ENCODE data around the gene TSEN2.

TSEN2 gene

DNA sequence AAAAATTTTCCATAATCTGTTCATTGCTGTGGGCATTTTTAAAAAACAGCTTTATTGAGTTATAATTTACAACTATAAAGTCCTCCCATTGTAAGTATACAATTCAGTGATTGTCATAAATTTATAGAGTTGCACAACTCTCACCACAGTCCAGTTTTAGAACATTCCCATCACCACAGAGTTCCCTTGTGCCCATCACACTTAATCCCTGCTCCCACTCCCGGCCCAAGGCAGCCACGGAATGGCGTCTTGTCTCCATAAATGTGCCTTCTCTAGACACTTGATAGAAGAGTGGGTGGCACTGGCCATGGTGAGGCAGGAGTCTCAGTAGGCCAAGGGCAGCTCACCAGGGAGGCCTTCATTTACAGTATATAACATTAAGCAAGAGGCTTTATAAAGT is 6.3 kb downstream of the TSEN2 start:
- Histone ChIP-seq H3K4me3 (ENCODE audit: low read depth in 1 of 5, low read length in 5 of 5) (no peak overlapping the region), H3K36me3 (ENCODE audit: control insufficient read depth in 5 of 5, insufficient read depth in 5 of 5, low read length in 5 of 5) (peaks cover 14 to 37% (median 20%) of the 10 kb centered on the region in 5 donors), H3K4me1 (ENCODE audit: control insufficient read depth in 5 of 5, insufficient read depth in 5 of 5, low read length in 5 of 5) (peaks cover 0 to 1% (median 0%) of the 10 kb centered on the region in 5 donors), H3K9ac (ENCODE audit: low read length in 5 of 5) (no peak overlapping the region), H3K9me3 (ENCODE audit: control insufficient read depth in 5 of 5, low read length in 5 of 5) (no peaks in the 10 kb centered on the region), H3K27me3 (ENCODE audit: control insufficient read depth in 5 of 5, insufficient read depth in 4 of 5, low read length in 5 of 5) (no peaks in the 10 kb centered on the region), H3K27ac (ENCODE audit: low read depth, low read length) (no peak overlapping the region)

DNA sequence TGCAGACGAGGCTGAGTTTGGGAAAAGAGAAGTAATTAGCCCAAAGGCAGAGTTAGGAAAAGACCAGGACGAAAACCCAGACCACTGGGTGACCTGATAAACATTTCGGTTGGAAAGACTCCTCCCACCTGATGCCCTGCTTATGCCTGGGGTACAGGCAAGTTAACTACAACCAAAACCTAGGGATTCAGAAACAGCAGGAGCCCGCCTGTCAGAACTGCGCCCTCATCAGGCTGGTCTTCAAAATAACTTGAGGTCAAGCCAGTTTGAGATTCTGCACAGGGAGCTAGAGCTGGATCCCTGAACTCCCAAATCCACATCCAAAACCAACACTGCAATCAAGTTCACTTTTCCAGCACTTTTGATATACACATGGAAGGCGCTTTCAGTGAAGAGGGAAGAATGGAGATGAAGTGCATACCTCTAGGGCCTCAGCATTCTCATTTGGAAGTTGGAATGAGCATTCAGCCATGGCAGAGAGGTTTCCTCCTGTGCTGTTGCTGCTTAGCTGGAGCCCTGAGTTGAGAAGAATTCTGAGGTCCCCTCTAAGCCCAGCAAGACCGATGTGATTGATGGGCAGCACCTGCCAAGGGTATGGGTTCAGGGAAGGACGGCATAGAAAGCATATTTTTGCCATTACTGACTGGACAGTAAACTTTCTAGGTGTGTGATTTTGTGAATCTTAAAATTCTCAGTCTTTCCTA is 11.6 kb downstream of the TSEN2 start:
- Histone ChIP-seq H3K27ac (ENCODE audit: low read depth, low read length) (no peak overlapping the region), H3K4me1 (ENCODE audit: control insufficient read depth in 5 of 5, insufficient read depth in 5 of 5, low read length in 5 of 5) (no peaks in the 10 kb centered on the region), H3K9me3 (ENCODE audit: control insufficient read depth in 5 of 5, low read length in 5 of 5) (no peaks in the 10 kb centered on the region), H3K36me3 (ENCODE audit: control insufficient read depth in 5 of 5, insufficient read depth in 5 of 5, low read length in 5 of 5) (peaks cover 17 to 73% (median 54%) of the 10 kb centered on the region in 5 donors), H3K9ac (ENCODE audit: low read length in 5 of 5) (no peak overlapping the region), H3K27me3 (ENCODE audit: control insufficient read depth in 5 of 5, insufficient read depth in 4 of 5, low read length in 5 of 5) (no peaks in the 10 kb centered on the region), H3K4me3 (ENCODE audit: low read depth in 1 of 5, low read length in 5 of 5) (no peak overlapping the region)

DNA sequence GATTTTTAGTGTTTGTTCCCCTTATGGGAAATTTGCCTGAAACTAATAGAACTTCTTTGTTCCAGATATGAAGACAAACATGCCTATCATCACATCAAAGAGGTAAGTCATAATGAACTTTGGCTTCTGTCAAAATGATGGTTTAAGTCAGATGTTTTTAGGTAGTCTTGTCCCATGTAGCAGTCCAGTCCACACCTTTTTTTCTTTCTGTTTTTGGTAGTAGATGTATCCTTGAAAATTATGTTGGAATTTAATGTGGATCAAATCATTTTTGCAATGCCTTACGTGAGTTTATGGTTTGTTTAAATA is 12.1 kb downstream of the TSEN2 start:
- Histone ChIP-seq H3K27me3 (ENCODE audit: control insufficient read depth in 5 of 5, insufficient read depth in 4 of 5, low read length in 5 of 5) (no peaks in the 10 kb centered on the region), H3K4me1 (ENCODE audit: control insufficient read depth in 5 of 5, insufficient read depth in 5 of 5, low read length in 5 of 5) (no peaks in the 10 kb centered on the region), H3K9ac (ENCODE audit: low read length in 5 of 5) (no peak overlapping the region), H3K36me3 (ENCODE audit: control insufficient read depth in 5 of 5, insufficient read depth in 5 of 5, low read length in 5 of 5) (peaks cover 17 to 75% (median 54%) of the 10 kb centered on the region in 5 donors), H3K9me3 (ENCODE audit: control insufficient read depth in 5 of 5, low read length in 5 of 5) (no peaks in the 10 kb centered on the region), H3K4me3 (ENCODE audit: low read depth in 1 of 5, low read length in 5 of 5) (no peak overlapping the region), H3K27ac (ENCODE audit: low read depth, low read length) (no peak overlapping the region)

DNA sequence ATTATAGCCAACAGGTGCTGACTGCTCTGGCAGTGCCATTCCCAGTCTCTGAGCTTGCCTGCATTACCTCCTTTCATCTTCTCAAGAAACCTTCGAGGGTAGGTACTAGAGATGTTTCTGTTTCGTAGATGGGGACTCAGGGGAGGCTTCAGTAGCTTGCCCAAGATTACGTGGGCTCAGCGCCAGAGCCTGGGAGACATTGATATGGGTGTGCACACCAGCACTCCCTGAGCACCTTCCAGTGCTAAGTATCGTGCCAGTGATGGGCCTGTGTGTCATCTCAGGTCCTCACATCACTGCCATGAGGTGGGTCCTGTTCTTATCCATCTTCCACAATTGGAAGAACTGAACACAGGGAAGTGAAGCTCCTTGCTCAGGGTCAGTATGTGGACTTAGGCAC is 15.2 kb downstream of the TSEN2 start:
- no peaks in the 10 kb centered on the region for H3K4me1 ChIP-seq (ENCODE audit: control insufficient read depth in 5 of 5, insufficient read depth in 5 of 5, low read length in 5 of 5)
- no peak overlapping the region for H3K4me3 ChIP-seq (ENCODE audit: low read depth in 1 of 5, low read length in 5 of 5)
- H3K9ac ChIP-seq (ENCODE audit: low read length in 5 of 5), result no peak overlapping the region
- H3K27ac ChIP-seq (ENCODE audit: low read depth, low read length), result no peak overlapping the region
- no peaks in the 10 kb centered on the region for H3K27me3 ChIP-seq (ENCODE audit: control insufficient read depth in 5 of 5, insufficient read depth in 4 of 5, low read length in 5 of 5)
- H3K9me3 ChIP-seq (ENCODE audit: control insufficient read depth in 5 of 5, low read length in 5 of 5), result no peaks in the 10 kb centered on the region
- H3K36me3 ChIP-seq (ENCODE audit: control insufficient read depth in 5 of 5, insufficient read depth in 5 of 5, low read length in 5 of 5), result peaks cover 6 to 78% (median 58%) of the 10 kb centered on the region in 5 donors

DNA sequence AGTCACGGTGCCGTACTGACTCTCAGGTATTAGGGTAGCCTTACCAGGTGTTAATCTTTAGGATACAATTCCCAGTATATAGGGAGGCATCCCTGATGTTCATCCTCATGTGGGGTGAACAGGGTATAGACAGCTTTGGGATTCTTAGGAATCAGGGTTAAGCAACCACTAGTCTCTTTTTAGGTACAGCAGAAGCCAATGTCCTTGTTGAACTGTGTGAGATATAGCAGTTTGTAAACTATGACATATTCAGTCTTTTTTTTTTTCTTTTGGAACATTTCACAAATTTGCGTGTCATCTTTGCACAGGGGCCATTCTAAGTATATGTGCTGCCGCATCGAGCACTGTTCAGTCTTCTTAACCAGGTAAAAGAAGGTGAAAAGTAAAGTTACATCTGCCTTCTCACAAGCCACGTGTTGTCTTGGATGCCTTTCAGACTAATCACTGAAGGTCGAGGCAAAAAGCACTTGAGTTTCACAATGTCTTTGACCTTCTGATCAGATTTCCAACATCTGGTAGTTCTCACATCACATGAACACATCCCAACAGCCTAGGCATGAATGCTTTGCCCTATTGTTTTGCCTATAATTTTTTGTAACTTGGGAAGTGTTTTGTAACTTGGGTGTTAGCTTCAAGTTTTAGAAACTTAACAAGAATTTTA is 17.2 kb downstream of the TSEN2 start:
- H3K27ac ChIP-seq (ENCODE audit: low read depth, low read length), result no peak overlapping the region
- H3K9ac ChIP-seq (ENCODE audit: low read length in 5 of 5), result no peak overlapping the region
- no peak overlapping the region for H3K4me3 ChIP-seq (ENCODE audit: low read depth in 1 of 5, low read length in 5 of 5)
- peaks cover 3 to 74% (median 58%) of the 10 kb centered on the region in 5 donors for H3K36me3 ChIP-seq (ENCODE audit: control insufficient read depth in 5 of 5, insufficient read depth in 5 of 5, low read length in 5 of 5)
- H3K27me3 ChIP-seq (ENCODE audit: control insufficient read depth in 5 of 5, insufficient read depth in 4 of 5, low read length in 5 of 5), result no peaks in the 10 kb centered on the region
- H3K9me3 ChIP-seq (ENCODE audit: control insufficient read depth in 5 of 5, low read length in 5 of 5), result no peaks in the 10 kb centered on the region
- no peaks in the 10 kb centered on the region for H3K4me1 ChIP-seq (ENCODE audit: control insufficient read depth in 5 of 5, insufficient read depth in 5 of 5, low read length in 5 of 5)

DNA sequence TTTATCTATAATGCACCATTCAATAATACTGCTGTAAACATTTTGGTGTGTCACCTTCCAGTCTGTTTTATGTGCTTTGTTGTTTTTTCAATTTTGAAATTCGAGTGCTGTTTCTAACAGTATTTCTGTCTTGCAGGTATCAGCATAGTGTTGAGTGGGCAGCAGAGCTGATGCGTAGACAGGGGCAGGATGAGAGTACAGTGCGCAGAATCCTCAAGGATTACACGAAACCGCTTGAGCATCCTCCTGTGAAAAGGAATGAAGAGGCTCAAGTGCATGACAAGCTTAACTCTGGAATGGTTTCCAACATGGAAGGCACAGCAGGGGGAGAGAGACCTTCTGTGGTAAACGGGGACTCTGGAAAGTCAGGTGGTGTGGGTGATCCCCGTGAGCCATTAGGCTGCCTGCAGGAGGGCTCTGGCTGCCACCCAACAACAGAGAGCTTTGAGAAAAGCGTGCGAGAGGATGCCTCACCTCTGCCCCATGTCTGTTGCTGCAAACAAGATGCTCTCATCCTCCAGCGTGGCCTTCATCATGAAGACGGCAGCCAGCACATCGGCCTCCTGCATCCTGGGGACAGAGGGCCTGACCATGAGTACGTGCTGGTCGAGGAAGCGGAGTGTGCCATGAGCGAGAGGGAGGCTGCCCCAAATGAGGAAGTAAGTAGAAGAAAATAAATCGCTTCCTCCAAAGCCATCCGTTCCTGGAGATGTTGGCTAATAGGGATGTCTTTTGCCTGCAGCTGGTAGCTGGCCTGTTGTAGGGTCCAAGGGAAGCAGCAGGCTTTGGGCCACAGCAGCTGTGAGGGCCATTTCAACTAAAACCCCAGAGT is 19.1 kb downstream of the TSEN2 start:
- H3K4me1 ChIP-seq (ENCODE audit: control insufficient read depth in 5 of 5, insufficient read depth in 5 of 5, low read length in 5 of 5), result peaks cover 0 to 4% (median 0%) of the 10 kb centered on the region in 5 donors
- no peak overlapping the region for H3K9ac ChIP-seq (ENCODE audit: low read length in 5 of 5)
- peaks cover 2 to 62% (median 51%) of the 10 kb centered on the region in 5 donors for H3K36me3 ChIP-seq (ENCODE audit: control insufficient read depth in 5 of 5, insufficient read depth in 5 of 5, low read length in 5 of 5)
- H3K27me3 ChIP-seq (ENCODE audit: control insufficient read depth in 5 of 5, insufficient read depth in 4 of 5, low read length in 5 of 5), result no peaks in the 10 kb centered on the region
- H3K9me3 ChIP-seq (ENCODE audit: control insufficient read depth in 5 of 5, low read length in 5 of 5), result no peaks in the 10 kb centered on the region
- no peak overlapping the region for H3K27ac ChIP-seq (ENCODE audit: low read depth, low read length)
- H3K4me3 ChIP-seq (ENCODE audit: low read depth in 1 of 5, low read length in 5 of 5), result no peak overlapping the region

DNA sequence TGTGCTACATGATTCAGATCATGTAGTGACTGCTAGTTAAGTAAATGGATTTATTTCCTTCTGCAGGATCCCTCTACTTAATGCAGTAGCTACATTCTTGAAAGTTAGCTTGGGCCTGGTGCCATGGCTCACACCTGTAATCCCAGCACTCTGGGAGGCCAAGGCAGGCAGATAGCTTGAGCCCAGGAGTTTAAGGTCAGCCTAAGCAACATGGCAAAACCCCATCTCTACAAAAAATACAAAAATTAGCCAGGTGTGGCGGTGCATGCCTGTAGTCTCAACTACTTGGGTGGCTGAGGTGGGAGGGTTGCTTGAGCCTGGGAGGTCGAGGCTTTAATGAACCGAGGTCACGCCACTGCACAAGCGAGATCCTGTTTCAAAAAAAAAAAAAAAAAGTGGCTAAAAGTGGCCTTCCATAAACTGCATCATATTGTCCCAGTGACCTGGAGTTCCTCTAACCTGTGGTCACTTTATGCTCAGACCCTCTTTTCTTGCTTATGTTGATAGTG is 22.0 kb downstream of the TSEN2 start:
- Histone ChIP-seq H3K9me3 (ENCODE audit: control insufficient read depth in 5 of 5, low read length in 5 of 5) (no peaks in the 10 kb centered on the region), H3K36me3 (ENCODE audit: control insufficient read depth in 5 of 5, insufficient read depth in 5 of 5, low read length in 5 of 5) (peaks cover 2 to 45% (median 34%) of the 10 kb centered on the region in 5 donors), H3K4me1 (ENCODE audit: control insufficient read depth in 5 of 5, insufficient read depth in 5 of 5, low read length in 5 of 5) (peaks cover 0 to 4% (median 0%) of the 10 kb centered on the region in 5 donors), H3K9ac (ENCODE audit: low read length in 5 of 5) (no peak overlapping the region), H3K4me3 (ENCODE audit: low read depth in 1 of 5, low read length in 5 of 5) (no peak overlapping the region), H3K27ac (ENCODE audit: low read depth, low read length) (no peak overlapping the region), H3K27me3 (ENCODE audit: control insufficient read depth in 5 of 5, insufficient read depth in 4 of 5, low read length in 5 of 5) (no peaks in the 10 kb centered on the region)

DNA sequence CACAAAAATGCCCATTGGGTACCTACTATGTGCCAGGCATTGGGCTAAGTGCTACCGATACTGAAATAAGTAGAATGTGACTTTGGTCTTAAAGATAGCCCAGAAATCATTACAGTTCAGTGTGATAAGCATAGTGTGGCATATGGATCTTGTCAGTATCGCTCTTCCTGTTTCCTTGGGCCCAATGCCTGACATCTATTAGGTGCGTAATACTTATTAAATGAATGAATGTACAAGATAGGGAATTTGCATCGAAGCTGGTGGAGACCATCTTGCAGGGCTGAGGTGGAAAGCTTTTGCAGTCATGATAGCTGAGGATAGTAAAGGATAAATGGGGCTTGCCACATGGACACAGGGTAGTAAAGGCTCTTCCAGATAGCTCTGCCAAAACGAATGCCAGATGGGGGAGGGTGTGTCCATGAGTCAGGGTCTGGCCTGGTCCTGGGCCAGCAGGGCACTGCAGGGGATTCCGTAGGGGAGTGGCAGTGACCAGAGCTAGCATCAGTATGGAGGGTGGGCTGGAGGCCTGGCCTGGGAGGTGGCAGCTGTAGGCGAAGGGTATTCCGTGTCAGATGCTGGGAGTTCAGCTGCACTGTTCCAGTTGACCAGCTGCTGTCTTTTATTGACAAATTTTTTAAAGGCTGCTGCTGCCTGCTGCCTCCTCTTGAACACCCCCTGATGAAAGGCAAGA is 23.5 kb downstream of the TSEN2 start:
- Histone ChIP-seq H3K27ac (ENCODE audit: low read depth, low read length) (no peak overlapping the region), H3K9ac (ENCODE audit: low read length in 5 of 5) (no peak overlapping the region), H3K36me3 (ENCODE audit: control insufficient read depth in 5 of 5, insufficient read depth in 5 of 5, low read length in 5 of 5) (peaks cover 6 to 45% (median 34%) of the 10 kb centered on the region in 5 donors), H3K4me1 (ENCODE audit: control insufficient read depth in 5 of 5, insufficient read depth in 5 of 5, low read length in 5 of 5) (peaks cover 0 to 4% (median 0%) of the 10 kb centered on the region in 5 donors), H3K4me3 (ENCODE audit: low read depth in 1 of 5, low read length in 5 of 5) (no peak overlapping the region), H3K9me3 (ENCODE audit: control insufficient read depth in 5 of 5, low read length in 5 of 5) (no peaks in the 10 kb centered on the region), H3K27me3 (ENCODE audit: control insufficient read depth in 5 of 5, insufficient read depth in 4 of 5, low read length in 5 of 5) (no peaks in the 10 kb centered on the region)

DNA sequence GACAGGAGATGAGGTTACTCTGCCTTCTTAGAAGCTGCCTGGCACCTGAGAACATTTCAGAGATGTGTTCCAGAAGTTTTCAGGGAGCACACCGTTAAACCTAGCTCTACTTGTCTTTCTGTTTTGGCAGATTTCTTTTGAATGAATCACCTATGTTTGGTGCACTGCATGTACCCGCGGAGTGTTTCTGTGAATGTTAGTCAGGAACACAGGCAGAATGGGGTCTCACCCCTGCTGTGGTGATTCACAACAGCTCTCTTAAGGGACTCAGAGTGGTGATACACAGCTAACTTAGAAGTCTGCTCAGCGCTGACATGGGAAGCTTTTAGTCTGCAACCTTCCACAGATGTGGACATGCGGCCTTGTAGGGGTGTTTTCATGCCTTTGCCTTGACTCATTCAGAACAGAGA is 24.0 kb downstream of the TSEN2 start:
- Histone ChIP-seq H3K36me3 (ENCODE audit: control insufficient read depth in 5 of 5, insufficient read depth in 5 of 5, low read length in 5 of 5) (peaks cover 6 to 42% (median 31%) of the 10 kb centered on the region in 5 donors), H3K4me3 (ENCODE audit: low read depth in 1 of 5, low read length in 5 of 5) (no peak overlapping the region), H3K27ac (ENCODE audit: low read depth, low read length) (no peak overlapping the region)

More for the DNA sequence above, 24.0 kb downstream of the TSEN2 start:
- Histone ChIP-seq H3K9ac (ENCODE audit: low read length in 5 of 5) (no peak overlapping the region), H3K27me3 (ENCODE audit: control insufficient read depth in 5 of 5, insufficient read depth in 4 of 5, low read length in 5 of 5) (no peaks in the 10 kb centered on the region), H3K9me3 (ENCODE audit: control insufficient read depth in 5 of 5, low read length in 5 of 5) (no peaks in the 10 kb centered on the region), H3K4me1 (ENCODE audit: control insufficient read depth in 5 of 5, insufficient read depth in 5 of 5, low read length in 5 of 5) (peaks cover 0 to 4% (median 0%) of the 10 kb centered on the region in 5 donors)
